Urothelium cell line (cell line): ENCODE data around the gene NUP93.
"Not testable (repeated sequence)": the region's sequence is repeated elsewhere in the genome, so short reads cannot be mapped to it uniquely, and the experiment has no call there.

Experiments used
- DNase-seq: peaks from one replicate; pipeline ENCODE4 v3.0.0; 2011; ENCODE audit warnings: low spot score, mixed read lengths
- FAIRE-seq: peaks from 2 replicates; lab custom pipeline; 2011; peaks lifted over from hg19 to GRCh38; lab: Jason Lieb, UNC

The NUP93 gene

GRCh38 chr16:56708525-56709442, 21.1 kb upstream of the NUP93 start:
- no peak for FAIRE-seq

GRCh38 chr16:56709443-56710040, 20.4 kb upstream of the NUP93 start:
- FAIRE-seq (no peak), DNase-seq (no peak)

More at GRCh38 chr16:56708525-56709442, 21.1 kb upstream of the NUP93 start:
- DNase-seq: no peak

GRCh38 chr16:56710181-56710737, 19.7 kb upstream of the NUP93 start:
- DNase-seq: no peak
- FAIRE-seq: no peak

DNA sequence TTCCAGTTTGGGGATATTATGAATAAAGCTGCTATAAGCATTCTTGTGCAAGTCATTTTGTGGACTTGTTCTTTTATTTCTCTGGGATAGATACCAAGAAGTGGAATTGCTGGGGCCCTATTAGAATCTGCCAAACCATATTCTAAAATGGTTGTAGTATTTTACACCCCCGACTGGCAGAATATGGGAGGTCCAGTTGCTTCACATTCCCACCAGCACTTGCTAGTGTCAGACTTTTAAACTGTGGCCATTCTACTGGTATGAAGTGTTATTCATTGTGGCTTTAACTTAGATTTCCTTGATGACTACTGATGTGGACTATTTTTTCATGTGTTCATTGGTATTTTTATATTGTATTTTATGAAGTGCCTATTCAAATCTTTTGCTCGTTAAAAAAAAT, 18.1 kb upstream of the NUP93 start:
- no peak for FAIRE-seq

GRCh38 chr16:56713794-56714193, 16.1 kb upstream of the NUP93 start:
- no peak for DNase-seq
- FAIRE-seq: no peak

More for the DNA sequence above, 18.1 kb upstream of the NUP93 start:
- no peak for DNase-seq

DNA sequence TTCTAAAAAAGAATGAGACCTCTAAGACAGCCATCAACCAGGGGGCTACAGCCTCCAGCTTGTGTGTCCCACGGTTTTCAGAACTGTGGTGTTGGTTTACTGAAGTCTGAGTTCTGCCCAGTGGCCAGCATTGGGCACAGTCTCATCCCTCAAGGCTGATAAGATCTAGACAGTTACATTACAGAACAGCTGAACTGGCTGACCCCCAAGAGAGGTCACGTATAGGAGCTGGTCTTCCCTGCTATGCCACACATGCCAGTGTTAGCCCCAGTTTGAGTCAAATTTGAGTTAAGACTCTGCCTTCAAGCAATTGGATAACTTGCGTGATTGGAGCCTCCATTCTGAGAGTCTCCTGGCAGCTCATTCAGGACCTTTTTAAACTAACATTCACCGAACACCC, 14.8 kb upstream of the NUP93 start:
- DNase-seq (no peak), FAIRE-seq (no peak)

GRCh38 chr16:56716761-56717160, 13.2 kb upstream of the NUP93 start:
- DNase-seq: no peak
- FAIRE-seq: no peak

DNA sequence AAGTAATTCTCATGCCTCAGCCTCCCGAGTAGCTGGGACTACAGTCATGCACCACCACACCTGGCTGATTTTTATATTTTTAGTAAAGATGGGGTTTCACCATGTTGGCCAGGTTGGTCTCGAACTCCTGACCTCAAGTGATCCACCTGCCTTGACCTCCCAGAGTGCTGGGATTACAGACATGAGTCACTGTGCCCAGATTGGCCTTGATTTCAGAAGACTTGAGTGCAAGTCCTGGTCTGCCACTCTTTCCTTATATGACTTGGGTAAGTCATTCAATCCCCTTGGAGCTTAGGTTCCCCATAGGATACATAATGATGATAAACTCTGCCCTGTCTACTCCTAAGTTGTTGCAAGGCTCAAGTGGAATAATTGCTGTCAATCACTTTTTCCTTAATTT, 12.4 kb upstream of the NUP93 start:
- not testable (repeated sequence) for DNase-seq, FAIRE-seq

- no peak for FAIRE-seq
- no peak for DNase-seq
Observed at GRCh38 chr16:56722200-56722842, 7.6 kb upstream of the NUP93 start.

DNA sequence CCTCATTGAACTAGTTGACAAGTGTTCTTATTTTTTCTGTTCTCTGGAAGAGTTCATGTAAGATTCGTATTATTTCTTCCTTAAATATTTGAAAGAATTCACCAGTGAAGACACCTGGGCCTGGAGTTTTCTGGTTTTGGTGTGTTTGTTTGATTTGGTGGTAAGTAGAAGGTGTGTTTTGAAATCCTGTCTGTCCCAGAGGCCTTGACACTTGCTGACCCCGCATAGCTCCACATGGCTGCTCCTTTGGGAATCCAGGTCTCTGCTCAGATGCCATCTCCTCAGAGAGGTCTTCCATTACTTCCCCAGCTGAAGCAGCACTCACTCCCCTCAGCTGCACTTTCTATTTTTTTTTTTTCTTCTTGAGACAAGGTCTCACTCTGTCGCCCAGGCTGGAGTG, 5.7 kb upstream of the NUP93 start:
- FAIRE-seq: no peak
- no peak for DNase-seq

DNA sequence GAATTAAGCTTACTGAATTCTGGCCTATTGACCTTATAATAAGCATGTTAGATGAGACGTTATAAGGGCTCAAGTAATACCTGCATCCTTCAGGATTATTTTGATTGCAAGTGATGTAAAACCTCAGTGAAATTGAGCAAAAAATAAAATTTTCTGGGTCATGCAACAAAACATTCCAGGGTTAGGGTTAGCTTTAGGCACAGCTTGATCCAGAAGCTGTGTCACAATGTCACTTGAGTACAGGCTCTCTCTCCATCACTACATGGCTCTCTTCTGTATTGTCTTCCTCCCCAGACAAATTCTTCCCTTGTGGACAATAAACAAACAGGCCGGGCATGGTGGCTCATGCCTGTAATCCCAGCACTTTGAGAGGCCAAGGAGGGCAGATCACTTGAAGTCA, 3.6 kb upstream of the NUP93 start:
- DNase-seq: no peak
- FAIRE-seq: no peak

DNA sequence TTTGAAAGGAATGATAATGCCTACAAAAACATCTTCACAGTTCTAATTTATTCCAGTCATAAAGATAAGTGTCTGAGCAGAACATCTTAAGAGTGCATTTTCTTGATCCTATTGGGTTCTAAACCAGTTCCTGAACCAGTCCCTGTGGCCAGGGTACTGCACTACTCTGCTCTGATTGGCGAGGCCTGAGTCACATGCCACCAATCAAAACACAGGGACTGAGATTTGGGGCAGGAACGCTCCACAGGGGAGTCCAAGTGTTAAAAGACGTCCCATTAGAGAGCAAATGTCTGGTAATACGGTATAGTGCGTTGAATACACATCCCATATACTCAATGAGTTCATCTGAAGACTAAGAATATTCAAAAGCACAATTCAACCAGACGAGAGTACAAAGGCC, 3.0 kb upstream of the NUP93 start:
- DNase-seq (no peak), FAIRE-seq (no peak)

- DNase-seq: no peak
- FAIRE-seq: no peak
Observed at GRCh38 chr16:56728027-56728426, 1.9 kb upstream of the NUP93 start.

- DNase-seq (no peak), FAIRE-seq (no peak)
Observed at GRCh38 chr16:56728980-56729734, 772 bp upstream of the NUP93 start.

GRCh38 chr16:56732366-56732765, 2.4 kb downstream of the NUP93 start:
- no peak for FAIRE-seq
- DNase-seq: no peak

GRCh38 chr16:56732832-56733231, 2.9 kb downstream of the NUP93 start:
- DNase-seq: no peak
- FAIRE-seq: no peak

- FAIRE-seq: no peak
- no peak for DNase-seq
Observed at GRCh38 chr16:56734429-56734828, 4.5 kb downstream of the NUP93 start.

- no peak for FAIRE-seq
- no peak for DNase-seq
Observed at GRCh38 chr16:56736476-56736875, 6.5 kb downstream of the NUP93 start.

GRCh38 chr16:56737539-56737938, 7.6 kb downstream of the NUP93 start:
- DNase-seq (no peak), FAIRE-seq (no peak)

- DNase-seq: no peak
- no peak for FAIRE-seq
Observed at GRCh38 chr16:56738221-56738620, 8.3 kb downstream of the NUP93 start.

DNA sequence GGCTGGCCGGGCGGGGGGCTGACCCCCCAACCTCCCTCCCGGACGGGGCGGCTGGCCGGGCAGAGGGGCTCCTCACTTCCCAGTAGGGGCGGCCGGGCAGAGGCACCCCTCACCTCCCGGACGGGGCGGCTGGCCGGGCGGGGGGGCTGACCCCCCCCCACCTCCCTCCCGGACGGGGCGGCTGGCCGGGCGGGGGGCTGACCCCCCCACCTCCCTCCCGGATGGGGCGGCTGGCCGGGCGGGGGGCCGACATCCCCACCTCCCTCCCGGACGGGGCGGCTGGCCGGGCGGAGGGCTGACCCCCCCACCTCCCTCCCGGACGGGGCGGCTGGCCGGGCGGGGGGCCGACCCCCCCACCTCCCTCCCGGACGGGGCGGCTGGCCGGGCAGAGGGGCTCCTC, 9.4 kb downstream of the NUP93 start:
- not testable (repeated sequence) for FAIRE-seq, DNase-seq
